HFFc6 (cell line): ENCODE data around the gene CHST13. TPM values are rescaled to one million over a fixed set of nuclear protein-coding genes. Genes with fewer than 3 reads are reported as not detected.

Experiments used
- DNase-seq: peaks from one replicate; pipeline ENCODE4 v3.0.0-alpha.2; 2018
- H3K27ac Mint-ChIP-seq: 2 replicates; pipeline ENCODE4 v1.8.0; 2020; ENCODE audit warnings: mild to moderate bottlenecking, mixed read lengths
- H3K27me3 Mint-ChIP-seq: 2 replicates; pipeline ENCODE4 v1.8.0; 2021; ENCODE audit warnings: mild to moderate bottlenecking, moderate library complexity, mixed read lengths; ENCODE audit not compliant: insufficient read depth
- H3K36me3 Mint-ChIP-seq: 2 replicates; pipeline ENCODE4 v1.8.0; 2021; ENCODE audit warnings: low read depth, mixed read lengths
- H3K4me1 Mint-ChIP-seq: 2 replicates; pipeline ENCODE4 v1.8.0; 2020; ENCODE audit warnings: low read depth, mixed read lengths
- H3K4me3 Mint-ChIP-seq: 2 replicates; pipeline ENCODE4 v1.8.0; 2020; ENCODE audit warnings: mild to moderate bottlenecking, moderate library complexity, mixed read lengths
- H3K9me3 Mint-ChIP-seq: 2 replicates; pipeline ENCODE4 v1.8.0; 2020; ENCODE audit warnings: mild to moderate bottlenecking, mixed read lengths
- CTCF ChIP-seq: fragments of 200-600 bp; sonication (generic); IDR thresholded peaks from 2 replicates; pipeline ENCODE4 v1.5.0; 2021; ENCODE audit warnings: antibody characterized with exemption, mild to moderate bottlenecking
- total RNA-seq, 6 experiments: library from RNA; stranded (reverse); fragmentation: NEBNext Ultra II Directional; extraction: Animal tissue kit (Norgen Biotek cat#: 25700); gene quantifications; 2 replicates in 1 of 6; 3 replicates in 5 of 6; pipeline ENCODE4 v1.2.3, GENCODE V29; 2021

The CHST13 gene
- total RNA-seq, 6 experiments from 2014 or later: not detected

GRCh38 chr3:126518779-126519177, 5.2 kb upstream of the CHST13 start:
- H3K4me3 Mint-ChIP-seq: no peak overlapping the region
- H3K4me1 Mint-ChIP-seq: no peaks in the 10 kb centered on the region
- H3K27ac Mint-ChIP-seq: no peak overlapping the region
- no peaks in the 10 kb centered on the region for H3K36me3 Mint-ChIP-seq
- no peak for TF ChIP-seq CTCF
- H3K27me3 Mint-ChIP-seq: peaks cover 24% of the 10 kb centered on the region
- H3K9me3 Mint-ChIP-seq: no peaks in the 10 kb centered on the region
- DNase-seq: no peak

GRCh38 chr3:126519506-126520455, 4.2 kb upstream of the CHST13 start:
- Mint-ChIP-seq H3K4me3 (no peak overlapping the region), H3K4me1 (no peaks in the 10 kb centered on the region), H3K36me3 (no peaks in the 10 kb centered on the region), H3K27ac (no peak overlapping the region), H3K27me3 (peaks cover 25% of the 10 kb centered on the region), H3K9me3 (no peaks in the 10 kb centered on the region)
- DNase-seq: no peak
- TF ChIP-seq CTCF: no peak

GRCh38 chr3:126521122-126521891, 2.6 kb upstream of the CHST13 start:
- H3K36me3 Mint-ChIP-seq: no peaks in the 10 kb centered on the region
- H3K9me3 Mint-ChIP-seq: no peaks in the 10 kb centered on the region
- no peak for DNase-seq
- peaks cover 29% of the 10 kb centered on the region for H3K27me3 Mint-ChIP-seq
- no peak overlapping the region for H3K4me3 Mint-ChIP-seq
- H3K4me1 Mint-ChIP-seq: no peaks in the 10 kb centered on the region
- no peak overlapping the region for H3K27ac Mint-ChIP-seq
- no peak for TF ChIP-seq CTCF

GRCh38 chr3:126522363-126522788, 1.6 kb upstream of the CHST13 start:
- Mint-ChIP-seq H3K36me3 (no peaks in the 10 kb centered on the region), H3K9me3 (no peaks in the 10 kb centered on the region), H3K4me1 (no peaks in the 10 kb centered on the region), H3K4me3 (no peak overlapping the region), H3K27ac (no peak overlapping the region), H3K27me3 (peaks cover 29% of the 10 kb centered on the region)
- peak; percentile 99 for TF ChIP-seq CTCF
- peak; percentile 12 for DNase-seq

- TF ChIP-seq CTCF: no peak
- Mint-ChIP-seq H3K9me3 (no peaks in the 10 kb centered on the region), H3K4me1 (no peaks in the 10 kb centered on the region), H3K27ac (no peak overlapping the region), H3K36me3 (no peaks in the 10 kb centered on the region), H3K4me3 (no peak overlapping the region), H3K27me3 (peaks cover 34% of the 10 kb centered on the region)
- no peak for DNase-seq
These were observed 554 bp downstream of the CHST13 start for GRCh38 chr3:126524429-126524988.
